ENCODE measurements around the gene CDK17. TPM values are rescaled to one million over a fixed set of nuclear protein-coding genes. Genes with fewer than 3 reads are reported as not detected.
"Not testable (repeated sequence)": the region's sequence is repeated elsewhere in the genome, so short reads cannot be mapped to it uniquely, and the experiment has no call there.

The CDK17 gene
- total RNA-seq, 1 donor from 2014 or later = 46.2 TPM

DNA sequence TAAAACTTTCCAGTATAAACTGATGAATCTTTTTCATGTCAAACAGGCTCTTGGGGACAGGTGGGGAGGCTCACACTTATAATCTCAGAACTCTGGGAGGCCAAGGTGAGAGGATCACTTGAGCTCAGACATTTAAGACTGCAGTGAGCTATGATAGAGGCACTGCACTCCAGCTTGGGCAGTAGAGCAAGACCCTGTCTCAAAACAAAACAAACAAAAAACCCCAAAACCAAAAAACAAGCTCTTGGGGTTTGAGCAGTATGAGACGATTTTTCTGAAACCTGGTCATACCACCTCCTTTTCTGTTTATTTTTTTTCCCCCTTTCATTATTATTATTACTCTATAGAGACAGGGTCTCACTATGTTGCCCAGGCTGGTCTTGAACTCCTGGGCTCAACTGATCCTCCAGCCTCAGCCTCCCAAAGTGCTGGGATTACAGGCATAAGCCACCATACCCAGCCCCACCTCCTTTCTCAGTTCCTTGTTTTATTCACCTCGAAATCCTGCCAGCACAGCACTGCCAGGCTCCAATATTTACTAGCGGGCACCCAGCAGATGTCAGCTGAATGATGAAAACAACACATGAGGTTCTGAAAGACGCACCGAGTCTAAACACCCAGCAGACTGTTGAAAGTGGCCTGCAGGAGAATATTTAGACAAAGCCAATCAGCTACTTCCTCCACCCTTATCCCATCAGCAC is 19.5 kb upstream of the CDK17 start:
- DNase-seq (ENCODE audit: low spot score) = no peak

DNA sequence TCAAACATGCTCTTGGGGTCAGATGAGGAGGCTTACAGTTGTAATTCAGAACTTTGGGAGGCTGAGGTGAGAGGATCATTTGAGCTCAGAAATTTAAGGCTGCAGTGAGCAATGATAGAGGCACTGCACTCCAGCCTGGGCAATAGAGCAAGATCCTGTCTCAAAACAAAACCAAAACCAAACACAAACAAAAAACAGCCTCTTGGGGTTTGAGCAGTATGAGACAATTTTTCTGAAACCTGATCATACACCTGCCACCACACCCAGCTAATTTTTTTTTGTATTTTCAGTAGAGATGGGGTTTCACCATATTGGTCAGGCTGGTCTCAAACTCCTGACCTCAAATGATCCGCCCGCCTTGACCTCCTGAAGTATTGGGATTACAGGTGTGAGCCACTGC is 17.4 kb upstream of the CDK17 start:
- DNase-seq (ENCODE audit: low spot score) = not testable (repeated sequence)

DNA sequence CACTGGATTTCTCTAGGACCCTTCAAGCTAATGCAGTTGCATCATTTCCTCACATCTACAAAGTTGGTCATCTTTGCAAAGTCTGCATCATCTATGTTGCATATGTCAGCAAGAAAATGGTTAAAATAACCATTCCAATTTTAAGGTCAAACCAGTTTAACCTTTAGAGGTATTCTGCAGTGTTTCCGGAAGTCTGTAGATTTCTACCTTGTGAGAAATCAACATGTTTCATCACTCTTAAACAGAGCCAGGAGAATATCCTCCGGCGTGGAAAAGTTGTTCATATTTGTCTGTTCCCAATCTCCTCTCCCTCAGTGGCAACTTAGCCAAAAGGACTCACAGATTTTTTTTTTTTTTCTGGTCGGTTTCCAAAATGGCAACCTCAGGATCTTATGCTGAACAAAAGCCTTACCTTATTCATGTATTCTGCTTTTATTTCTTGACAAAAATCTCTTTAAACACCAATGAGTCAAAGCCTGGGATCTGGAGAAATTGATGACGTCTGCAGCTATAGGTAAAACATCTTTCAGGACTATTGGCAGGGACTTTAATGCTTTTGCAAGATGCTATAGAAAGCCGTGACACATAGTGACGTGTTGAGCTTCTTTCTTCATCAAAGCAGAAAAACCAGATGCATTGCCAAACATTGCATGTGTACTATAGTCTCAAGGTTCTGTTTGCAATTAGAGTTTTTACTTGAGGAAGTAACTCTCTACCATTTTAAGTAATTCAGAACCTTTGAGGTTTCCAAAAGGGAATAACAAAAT is 16.0 kb upstream of the CDK17 start:
- DNase-seq (ENCODE audit: low spot score) = no peak

DNA sequence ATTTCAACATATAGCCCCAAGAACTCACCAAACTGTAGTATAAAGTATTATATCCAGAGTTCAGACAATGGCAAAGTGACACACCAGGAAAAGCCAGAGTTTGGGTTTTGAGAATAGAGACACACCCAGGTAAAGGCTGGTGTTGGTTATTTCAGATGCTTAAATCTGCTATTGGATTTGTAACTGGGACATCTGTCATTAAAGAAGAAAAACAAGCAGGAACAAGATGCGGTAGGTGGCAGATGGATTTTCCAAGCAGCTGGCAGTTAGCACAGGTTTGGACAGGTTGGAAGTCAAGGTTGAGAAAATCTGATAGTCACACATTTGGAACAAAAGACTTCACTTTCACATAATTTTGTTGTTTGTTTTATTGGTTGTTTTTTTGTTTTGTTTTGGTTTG is 14.4 kb upstream of the CDK17 start:
- no peak for DNase-seq (ENCODE audit: low spot score)

DNA sequence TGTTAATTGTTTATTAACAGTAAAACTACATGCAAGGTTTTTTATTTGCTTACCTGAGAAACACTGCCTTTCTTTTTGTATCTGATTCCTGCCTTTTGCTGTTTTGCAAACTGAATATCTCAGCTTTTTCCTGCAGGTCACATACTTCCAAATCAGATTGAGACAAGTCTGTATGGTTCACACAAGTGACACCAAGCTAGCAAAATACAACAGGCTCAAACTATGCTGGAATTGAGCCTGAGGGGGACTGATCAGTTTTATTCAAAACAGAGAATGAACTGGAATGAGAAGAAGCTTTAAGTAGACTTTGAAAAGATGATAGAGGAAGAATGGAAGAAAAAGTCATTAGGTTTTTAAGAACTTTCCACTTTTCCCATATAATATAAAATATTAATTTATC is 12.2 kb upstream of the CDK17 start:
- DNase-seq (ENCODE audit: low spot score) = no peak

DNA sequence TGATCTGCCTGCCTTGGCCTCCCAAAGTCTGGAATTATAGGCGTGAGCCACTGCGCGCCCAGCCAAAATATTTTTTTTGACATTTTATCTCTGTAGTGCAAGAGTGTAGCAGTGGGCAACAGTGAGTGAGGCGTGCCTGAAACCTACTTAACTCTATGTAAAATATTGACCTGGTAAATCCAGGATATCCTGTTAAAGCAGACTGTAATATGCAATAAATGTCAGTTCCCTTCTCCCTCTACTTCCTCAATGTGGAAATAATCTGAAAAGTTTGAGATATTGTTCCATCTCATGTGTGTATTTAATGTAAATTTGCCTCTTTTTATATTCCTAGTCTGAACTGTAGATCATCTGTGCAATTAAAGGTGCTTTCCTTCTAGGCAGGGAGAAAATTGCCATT is 9.5 kb upstream of the CDK17 start:
- no peak for DNase-seq (ENCODE audit: low spot score)

DNA sequence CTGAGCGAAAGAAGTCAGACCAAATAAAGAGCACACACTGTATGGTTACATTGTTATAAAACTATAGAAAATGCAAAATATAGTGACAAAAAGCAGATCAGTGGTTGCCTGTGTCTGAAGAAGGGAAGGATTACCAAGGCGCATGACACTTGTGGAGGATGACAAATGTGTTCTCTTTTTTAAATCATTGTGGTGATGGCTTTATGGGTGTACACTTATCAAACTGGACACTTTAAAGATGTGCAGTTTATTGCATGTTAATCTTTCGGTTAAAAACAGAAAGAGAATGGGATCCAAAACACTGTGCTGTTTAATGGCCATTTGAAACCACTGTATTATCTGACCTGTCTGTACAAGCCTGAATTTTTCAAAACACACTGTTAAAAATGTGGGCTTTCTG is 8.8 kb upstream of the CDK17 start:
- DNase-seq (ENCODE audit: low spot score) = no peak

DNA sequence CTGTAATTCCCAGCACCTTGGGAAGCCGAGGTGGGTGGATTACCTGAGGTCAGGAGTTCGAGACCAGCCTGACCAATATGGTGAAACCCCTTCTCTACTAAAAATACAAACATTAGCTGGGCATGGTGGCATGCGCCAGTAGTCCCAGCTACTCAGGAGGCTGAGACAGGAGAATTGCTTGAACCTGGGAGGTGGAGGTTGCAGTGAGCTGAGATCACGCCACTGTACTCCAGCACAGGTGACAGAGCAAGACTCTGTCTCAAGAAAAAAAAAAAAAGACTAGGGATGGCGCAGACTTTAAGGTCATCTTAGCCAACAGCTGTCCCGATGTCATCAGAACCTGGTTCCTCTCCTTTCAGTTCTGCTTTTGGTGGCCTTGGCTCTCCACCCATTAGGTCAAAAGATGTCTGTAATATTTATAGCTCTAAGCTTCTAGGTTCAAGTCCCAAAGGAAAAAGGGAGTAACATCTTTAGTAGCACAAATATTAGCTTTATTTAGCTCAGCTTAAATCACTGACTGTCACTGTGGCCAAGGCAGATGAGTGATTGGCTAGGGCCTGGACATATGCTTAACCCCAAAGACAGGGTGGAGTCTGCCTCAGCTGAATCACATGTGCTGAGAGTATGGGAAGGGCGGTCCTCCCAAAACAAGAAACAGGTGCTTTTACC is 7.3 kb upstream of the CDK17 start:
- DNase-seq (ENCODE audit: low spot score) = not testable (repeated sequence)

DNA sequence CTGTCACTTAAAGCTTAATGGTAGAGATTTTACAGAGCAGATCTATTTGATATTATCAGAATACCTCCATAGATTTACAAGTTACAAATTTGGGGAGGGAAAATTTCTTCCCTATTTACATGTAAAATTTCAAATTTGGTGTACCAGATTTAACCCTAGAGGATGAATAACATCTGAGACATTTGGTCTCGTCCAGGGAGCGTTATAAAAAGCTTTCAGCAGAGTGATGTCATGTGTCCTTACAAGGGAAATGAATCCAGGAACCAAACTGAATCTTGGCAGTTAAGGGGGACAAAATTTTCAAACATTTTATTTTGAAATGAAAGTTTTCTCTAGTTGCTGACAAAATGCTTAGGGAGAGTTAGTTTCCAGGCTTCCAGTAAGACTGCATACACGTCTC is 4.5 kb upstream of the CDK17 start:
- DNase-seq (ENCODE audit: low spot score) = no peak

DNA sequence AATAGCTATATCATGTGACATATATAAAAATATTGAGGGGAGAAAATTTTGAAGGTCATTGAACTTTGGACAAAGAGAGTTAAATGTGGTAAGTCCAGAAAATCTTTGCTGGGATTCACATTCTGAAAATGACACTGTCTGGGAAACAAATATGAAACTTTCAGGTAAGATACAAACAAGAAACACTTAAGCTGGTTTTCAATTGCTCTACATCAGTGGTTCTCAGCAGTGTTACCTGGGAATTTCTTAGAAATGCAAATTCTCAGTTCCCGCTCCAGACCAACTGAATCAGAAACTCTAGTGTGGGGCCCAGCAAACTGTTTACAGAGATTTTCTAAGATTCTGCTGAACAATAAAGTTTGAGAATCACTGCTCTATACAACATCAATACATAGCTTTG is 3.6 kb upstream of the CDK17 start:
- no peak for DNase-seq (ENCODE audit: low spot score)

DNA sequence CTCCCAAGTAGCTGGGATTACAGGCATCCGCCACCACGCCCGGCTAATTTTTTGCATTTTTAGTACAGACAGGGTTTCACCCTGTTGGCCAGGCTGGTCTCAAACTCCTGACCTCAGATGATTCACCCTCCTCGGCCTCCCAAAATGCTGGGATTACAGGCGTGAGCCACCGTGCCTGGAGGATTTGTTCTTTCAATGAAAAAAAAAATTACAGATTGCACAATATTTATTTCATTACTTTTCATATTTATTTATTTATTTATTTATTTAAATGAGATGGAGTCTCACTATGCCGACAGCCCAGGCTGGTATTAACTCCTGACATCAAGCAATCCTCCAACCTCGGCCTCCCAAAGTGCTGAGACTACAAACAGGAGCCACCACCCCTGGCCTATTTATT is 2.3 kb upstream of the CDK17 start:
- not testable (repeated sequence) for DNase-seq (ENCODE audit: low spot score)

DNA sequence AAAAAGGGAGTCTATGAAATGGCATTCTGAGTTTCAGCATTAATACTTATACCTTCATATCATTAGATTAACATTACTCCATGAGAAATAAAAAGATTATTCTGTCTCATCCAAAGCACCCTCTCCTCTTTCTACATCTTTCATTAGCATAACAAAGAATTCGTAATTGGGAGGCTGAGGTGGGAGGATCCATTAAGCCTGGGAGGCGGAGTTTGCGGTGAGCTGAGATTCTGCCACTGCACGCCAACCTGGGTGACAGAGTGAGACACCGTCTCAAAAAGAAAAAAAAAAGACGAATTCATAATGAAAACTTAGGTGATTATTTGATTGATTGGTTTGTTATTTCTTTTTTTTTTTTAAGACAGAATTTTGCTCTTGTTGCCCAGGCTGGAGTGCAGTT is 1.8 kb upstream of the CDK17 start:
- no peak for DNase-seq (ENCODE audit: low spot score)

DNA sequence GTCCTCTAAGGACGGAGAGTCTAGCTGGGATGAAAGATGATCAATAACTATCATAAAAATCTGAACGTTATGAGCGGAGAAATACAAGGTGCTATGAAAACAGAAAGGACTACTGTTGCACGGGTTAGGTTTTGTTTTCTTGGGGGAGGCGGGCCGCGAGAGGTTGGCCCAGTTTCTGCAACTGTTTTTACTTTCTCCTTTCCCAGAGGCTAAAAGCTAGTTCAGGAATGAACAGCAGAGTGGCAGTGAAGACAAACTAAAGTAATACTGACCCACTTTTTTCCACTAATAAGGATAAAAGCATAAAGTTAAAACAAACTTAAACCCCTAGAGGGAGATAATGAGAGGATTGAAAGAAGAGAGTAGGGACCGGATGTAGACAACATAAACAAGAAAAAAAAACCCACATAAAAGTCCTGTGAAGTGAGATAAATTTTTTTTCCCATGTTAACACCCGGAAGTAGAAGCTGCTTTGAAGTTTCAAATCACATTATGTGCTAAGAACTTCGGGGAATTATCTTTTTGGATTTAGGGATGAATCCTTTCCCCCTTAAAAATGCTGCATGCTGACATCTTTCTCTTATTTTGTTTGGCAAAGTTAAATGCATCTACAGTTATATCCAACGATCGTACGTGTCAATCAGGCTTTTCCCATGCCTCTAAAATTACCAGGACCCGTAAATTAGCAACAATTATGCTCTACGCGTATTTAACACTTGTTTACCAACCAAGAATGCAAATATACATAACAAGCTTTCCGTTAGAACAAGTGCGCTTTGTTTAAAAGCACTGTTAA is 1.0 kb upstream of the CDK17 start:
- no peak for DNase-seq (ENCODE audit: low spot score)

DNA sequence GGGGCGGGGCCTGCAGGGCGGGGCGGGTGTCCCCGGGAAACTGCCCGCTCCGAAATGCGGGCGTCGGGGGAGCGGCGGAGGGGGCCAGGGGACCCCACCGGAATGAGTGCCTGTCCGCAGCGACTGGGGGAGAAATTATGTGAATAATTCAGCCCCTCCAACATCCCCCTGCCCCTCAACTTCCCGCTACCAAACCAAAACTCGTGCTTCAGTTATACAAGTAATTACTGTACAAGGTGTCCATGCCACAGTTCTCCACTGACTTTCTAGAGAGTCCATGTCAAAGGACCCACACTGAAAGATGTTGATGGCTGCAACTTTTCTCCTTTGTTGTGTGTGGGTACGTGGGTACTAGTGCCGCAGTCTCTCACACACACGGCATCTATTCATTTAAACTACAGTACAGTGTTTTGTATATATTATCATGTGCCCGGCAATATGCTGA is 414 bp upstream of the CDK17 start:
- DNase-seq (ENCODE audit: low spot score) = no peak

DNA sequence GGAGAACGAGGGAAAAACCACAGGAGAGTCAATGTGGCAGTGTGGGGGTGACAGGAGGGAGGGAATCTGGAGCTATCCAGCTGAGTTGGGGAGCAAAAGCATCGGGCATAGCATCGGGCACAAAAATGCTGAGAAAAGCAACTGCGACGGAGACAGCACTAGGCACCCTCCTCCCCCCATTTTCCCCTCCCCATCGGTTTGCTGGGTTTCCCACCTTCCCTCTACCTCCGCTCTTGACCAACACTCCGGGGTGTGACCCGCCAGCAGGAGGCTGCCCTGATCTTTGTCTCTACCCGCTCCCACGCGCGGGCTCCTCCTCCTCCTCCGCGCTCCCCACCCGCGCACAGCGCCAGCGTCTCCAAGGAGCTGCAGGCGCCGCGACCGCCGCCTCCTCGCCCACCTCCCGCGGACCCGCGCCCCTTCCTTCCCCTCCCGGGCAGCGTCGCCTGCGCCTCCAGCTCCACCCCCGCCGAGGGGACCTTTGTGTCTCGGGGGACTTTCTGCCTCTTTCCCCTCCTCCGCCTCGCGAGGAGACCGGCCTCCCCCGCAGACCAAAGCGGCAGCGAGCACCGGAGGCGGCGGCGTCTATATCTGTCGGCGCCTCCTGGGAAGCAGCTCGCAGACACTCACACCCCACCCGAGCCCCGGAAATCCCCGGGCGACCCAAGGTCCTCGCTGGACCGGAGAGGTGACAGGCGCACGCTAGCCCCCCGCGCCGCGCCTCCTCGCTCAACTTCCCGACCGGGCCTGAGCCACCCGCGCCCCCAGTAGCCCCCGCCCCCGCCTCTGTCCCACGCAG is 920 bp downstream of the CDK17 start:
- peak; percentile 96 for DNase-seq (ENCODE audit: low spot score)

DNA sequence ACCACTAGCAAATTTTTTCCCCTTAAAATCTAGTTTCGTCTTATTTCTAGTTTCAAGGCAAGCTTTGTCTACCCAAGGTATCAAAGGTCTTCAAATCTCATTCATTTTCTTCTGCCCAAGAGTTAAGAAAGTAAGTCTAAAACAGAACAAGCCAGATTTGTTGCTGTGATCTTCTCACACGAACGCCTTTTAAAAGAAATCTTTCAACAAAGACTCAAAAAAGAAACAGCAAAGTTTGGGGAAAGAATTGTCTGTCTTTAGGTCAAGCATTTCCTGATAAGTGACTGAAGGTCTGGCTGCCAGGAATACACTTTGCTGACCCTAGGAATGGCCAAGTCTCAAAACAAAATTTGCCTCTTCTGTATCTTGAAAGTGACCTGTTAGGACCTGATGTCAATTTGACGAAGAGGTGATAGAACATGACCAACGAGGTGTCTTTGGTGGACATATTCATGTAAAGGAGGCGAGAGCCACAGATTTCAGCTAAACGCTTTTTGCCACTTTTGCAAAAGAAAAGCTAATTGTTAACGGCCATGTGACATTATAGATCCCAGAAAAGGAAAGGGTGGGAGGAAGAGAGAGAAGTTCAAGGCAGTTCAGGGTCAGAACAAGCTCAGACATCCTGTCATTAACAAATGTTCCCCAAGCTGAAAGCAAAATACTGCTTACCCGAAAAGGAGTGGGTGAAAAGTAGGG is 1.7 kb downstream of the CDK17 start:
- no peak for DNase-seq (ENCODE audit: low spot score)

DNA sequence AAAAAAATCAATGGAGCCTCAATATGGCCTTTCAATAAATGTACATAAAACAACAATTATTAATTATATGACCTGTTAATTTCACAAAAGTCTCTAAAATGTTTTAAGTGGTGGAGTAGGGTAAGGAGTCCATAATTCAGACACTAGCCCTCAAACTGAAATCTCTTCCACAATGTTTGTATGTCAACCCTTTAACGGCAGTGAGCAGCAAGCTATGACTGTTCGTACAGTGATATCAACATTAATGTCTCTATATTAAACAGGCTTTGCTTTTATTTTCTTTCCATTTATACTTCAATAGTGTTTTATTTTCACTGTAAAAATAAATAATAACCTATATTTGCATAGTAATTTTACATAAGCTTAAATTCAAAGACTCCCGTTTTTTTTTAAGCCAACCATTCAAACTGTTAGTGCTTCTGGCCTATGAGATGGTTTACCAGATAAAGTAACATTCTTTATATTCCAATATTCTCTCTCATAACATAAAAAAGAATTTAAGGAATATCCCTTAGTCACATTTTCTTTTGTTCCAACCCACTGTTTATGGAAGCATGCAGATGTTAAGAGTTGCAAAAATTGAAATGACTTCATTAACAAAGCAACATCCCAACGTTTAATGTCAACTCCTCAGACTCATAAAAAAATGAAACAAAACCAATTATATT is 2.3 kb downstream of the CDK17 start:
- no peak for DNase-seq (ENCODE audit: low spot score)

DNA sequence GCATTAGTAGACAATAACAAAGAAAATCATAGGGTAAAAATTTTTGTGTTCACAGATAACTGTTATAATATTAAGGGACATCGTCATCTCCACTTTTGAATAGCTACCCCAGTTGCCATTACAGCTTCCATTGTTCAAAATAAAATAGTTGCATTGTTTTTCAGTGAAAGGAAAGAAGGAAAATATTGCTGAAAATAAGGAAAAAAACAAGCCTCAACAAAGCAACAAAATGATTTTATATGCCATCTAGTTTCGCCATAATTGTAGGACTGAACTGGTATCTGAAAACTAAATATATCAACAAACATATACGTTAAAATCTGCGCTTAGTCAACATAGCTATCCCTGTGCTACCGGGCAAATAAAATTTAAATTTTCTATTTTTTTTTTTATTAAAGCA is 3.3 kb downstream of the CDK17 start:
- DNase-seq (ENCODE audit: low spot score) = no peak

DNA sequence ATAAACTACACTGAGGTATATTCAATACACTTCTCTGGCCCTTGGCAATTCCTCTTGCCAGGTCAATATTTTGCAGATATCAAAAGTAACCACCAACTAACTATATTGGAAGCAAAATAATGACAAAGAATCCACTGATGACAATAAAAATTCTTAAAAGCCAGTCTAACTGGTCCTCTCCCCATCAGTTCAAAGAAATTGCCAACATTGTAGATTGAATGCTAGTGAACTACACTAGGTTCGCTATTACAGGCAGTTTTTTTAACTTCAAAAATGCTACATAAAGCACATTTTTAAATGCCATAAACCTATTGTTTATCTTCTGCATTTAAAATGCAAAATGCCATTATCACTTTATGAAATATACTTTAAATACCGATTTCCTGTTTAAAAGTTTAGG is 4.0 kb downstream of the CDK17 start:
- no peak for DNase-seq (ENCODE audit: low spot score)

DNA sequence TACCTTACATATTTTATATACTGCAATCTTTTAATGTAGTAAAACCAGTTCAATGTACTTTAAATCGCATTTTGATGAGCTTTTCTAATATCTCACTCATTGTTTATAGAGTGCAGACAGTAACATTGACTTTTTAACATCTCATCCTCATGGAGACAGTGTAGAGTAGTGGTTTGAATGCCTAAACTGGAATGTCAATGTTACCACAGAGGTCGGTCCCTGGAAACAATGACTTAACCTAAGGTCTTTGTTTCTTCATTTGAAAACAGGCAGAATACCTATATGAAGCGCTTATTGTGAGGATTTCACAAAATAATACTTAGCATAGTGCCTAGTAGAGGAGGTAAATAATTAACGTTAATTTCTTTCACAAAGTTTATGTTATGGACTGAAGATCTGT is 5.0 kb downstream of the CDK17 start:
- no peak for DNase-seq (ENCODE audit: low spot score)

Data from mesenteric fat pad (tissue), 1 donor.